Suppressor macrophage treated with lipopolysaccharide for 1 hour (primary cell): ENCODE results near the gene CDK11A.

Source experiments
- DNase-seq, 3 donors: peaks; one replicate each; pipeline ENCODE4 v3.0.0-alpha.2; 2020 to 2022

Gene CDK11A

GRCh38 chr1:1658583-1659549, 65.3 kb downstream of the CDK11A start, which contains the start of gene CDK11B:
Gene CDK11B, minus strand, starts transcription at chr1:1659004. Its CDS starts 1,519 bp downstream, at chr1:1657485.
- DNase-seq = peak; percentile 93 to 98 (median 96)
